MM.1S (cell line): ENCODE measurements around the gene ALG11.

Experiments
- CTCF ChIP-seq: fragments of 300-600 bp; sonication (generic); IDR thresholded peaks from 2 replicates; pipeline ENCODE4 v1.5.1; 2016; ENCODE audit warnings: antibody characterized with exemption, low read length, mixed read lengths
- EZH2phosphoT487 ChIP-seq: fragments of 300-600 bp; sonication (generic); IDR thresholded peaks from 2 replicates; pipeline ENCODE4 v1.6.1; 2018; ENCODE audit warnings: antibody characterized with exemption, low read length

- no peak for TF ChIP-seq CTCF
- no peak for TF ChIP-seq EZH2phosphoT487
Measured at GRCh38 chr13:52047463-52047862, 35.3 kb downstream of the ALG11 start.
